ENCODE measurements around the gene POPDC2. TPM values are rescaled to one million over a fixed set of nuclear protein-coding genes. Genes with fewer than 3 reads are reported as not detected.
"Not testable (repeated sequence)": the region's sequence is repeated elsewhere in the genome, so short reads cannot be mapped to it uniquely, and the experiment has no call there.

The POPDC2 gene, protein sequence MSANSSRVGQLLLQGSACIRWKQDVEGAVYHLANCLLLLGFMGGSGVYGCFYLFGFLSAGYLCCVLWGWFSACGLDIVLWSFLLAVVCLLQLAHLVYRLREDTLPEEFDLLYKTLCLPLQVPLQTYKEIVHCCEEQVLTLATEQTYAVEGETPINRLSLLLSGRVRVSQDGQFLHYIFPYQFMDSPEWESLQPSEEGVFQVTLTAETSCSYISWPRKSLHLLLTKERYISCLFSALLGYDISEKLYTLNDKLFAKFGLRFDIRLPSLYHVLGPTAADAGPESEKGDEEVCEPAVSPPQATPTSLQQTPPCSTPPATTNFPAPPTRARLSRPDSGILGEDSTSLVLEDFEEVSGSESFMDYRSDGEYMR
- 0.59 TPM in 1 of 2 replicates, not detected in the other for total RNA-seq (2014; rRNA removed; shearing (Covaris generic))

DNA sequence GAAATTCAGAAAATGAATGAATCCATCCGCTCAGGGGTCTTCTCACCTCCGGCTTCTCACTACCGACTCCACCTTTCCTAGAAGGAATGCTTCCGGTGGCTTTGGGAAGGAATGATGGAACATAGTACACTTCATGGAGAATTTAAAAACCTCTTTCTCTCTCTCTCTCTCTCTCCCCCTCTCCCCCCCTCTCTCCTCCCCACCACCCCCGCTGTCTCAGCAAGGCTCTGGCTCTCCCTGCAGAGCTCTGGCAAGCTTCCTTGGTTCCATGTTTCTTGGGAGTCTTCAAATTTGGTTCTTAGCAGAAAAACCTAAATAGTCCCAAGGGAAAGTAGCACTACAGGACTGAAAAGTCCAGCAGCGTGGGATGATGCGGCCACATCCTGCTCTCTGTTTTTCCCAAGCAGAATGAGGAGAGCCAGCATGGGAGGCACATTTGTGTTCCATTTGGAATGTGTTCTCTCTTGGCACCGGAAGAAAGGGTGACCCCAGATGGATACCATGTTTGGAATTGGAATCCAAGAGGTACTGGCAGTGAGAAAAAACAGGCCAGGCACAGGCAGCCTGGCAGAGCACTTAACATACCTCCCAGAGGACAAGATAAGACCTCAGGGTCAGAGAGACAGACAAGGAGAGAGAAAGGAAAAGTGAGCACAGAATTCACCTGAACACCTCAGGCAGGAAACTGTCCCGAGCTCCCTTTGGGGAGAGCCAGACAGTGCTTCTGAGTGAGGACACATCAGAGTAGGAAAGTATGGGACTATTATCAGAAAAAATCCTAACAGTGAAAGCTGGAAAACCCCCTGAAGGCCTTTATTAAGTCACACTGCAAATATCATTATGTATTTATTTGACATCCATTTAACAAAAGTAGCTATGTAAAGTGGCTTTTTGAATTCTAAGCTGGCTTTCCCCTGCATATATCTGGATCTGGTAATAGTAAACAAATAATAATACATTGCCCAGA, at the start of gene POPDC2:
Gene POPDC2 (minus strand): TSS at position 116 of the 967 bp plus-strand sequence. CDS start 166 bp downstream, outside the sequence.
- H3K27me3 ChIP-seq (ENCODE audit: control insufficient read depth, insufficient read depth, low read length), result no peaks in the 10 kb centered on the region
- no peak for DNase-seq
- H3K36me3 ChIP-seq (replicated peaks; ENCODE audit: control insufficient read depth, insufficient read depth, low read length), result no peaks in the 10 kb centered on the region
- no peak within 1 kb of the TSS for H3K4me3 ChIP-seq (ENCODE audit: insufficient read depth, low read depth, low read length)

DNA sequence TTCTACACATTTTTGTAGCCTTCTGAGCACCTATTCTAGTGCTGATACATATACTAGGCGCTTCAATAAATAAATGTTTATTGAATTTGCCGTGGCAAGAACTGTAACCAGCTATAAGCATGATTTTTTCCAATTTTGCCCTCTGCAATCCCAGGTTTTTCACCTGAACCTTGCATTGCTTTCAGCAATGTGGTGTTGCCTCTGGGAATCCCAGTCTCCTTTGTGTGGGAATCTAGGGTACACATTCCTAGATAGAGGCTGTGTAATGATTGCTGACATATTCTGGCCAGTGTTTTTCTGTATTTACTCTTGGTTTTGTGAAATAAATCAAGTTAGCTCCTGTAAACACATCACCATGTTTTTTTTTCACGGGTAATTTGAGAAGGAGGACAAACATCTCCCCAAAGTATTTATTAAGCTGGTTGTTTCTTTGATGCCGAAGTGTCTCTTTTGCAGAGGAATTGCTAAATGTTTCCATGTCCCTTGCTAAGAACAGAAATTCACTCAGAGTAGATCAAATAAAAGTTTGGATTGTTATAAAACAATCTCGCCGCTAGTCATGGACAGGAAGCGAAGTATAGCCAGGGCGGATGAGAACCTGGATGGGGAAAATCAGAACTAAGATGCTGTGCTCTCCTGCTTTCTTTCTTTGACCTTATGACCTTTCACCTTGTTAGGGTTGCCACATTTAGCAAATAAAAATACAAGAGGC, 43.6 kb upstream of the POPDC2 start:
- Histone ChIP-seq H3K4me3 (ENCODE audit: insufficient read depth, low read depth, low read length) (no peak overlapping the region), H3K36me3 (replicated peaks; ENCODE audit: control insufficient read depth, insufficient read depth, low read length) (no peaks in the 10 kb centered on the region), H3K27me3 (ENCODE audit: control insufficient read depth, insufficient read depth, low read length) (peaks cover 14% of the 10 kb centered on the region)
- DNase-seq, result no peak

DNA sequence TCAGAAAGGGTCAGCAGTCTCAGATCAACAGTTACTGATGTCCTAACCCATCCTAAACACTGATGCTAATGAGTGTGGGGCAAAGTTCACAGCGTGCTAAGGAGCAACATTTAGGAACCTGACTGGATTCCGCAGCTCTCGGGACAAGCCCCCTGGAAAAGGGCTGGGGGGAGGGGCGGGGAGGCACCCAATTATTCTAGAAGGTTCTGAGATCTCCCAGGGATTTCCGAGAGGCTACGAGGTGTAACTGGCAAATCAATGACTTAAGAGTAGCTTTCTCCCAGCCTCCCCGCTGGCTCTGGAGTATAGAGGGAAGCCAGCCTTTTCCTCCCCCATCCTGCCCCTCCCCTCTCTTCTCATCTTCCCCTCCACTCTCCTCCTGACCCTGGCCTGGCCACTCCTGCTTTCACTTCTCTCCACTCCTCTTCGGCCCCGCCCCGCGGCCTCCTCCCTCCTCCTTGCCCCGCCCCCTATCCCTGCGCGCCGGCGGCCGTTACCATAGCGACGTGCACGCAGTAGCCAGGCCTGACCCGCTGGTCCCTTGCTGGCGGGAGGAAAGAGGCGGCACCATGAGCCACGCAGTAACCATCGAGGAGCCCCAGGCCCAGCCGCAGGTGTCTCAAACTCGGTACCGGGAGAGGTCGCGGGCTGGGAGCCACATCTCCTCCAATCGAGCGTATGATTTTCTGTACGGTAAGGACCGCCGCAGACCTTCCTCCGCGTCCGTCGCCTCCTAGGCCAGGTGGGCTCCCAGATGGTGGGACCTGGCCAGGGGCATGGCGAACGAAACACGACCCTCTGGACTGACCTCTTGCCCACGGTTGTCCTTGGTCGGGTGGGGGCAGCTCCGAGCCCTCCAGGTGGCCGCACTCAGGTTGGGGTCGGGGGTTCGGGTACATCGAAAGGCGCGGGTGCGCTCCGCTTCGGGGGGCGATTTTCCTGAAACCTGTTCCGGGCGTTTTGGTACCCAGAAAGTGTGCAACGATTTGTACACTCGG, 42.4 kb upstream of the POPDC2 start, which contains the start of gene CFAP91:
Gene CFAP91 (plus strand): TSS at position 493 of the 998 bp plus-strand sequence. CDS start 77 bp downstream, at position 570.
- Histone ChIP-seq H3K4me3 (ENCODE audit: insufficient read depth, low read depth, low read length) (peak within 1 kb of the TSS; percentile 63), H3K36me3 (replicated peaks; ENCODE audit: control insufficient read depth, insufficient read depth, low read length) (no peaks in the 10 kb centered on the region), H3K27me3 (ENCODE audit: control insufficient read depth, insufficient read depth, low read length) (peaks cover 14% of the 10 kb centered on the region)
- DNase-seq, result peak; percentile 97

- H3K4me3 ChIP-seq (ENCODE audit: insufficient read depth, low read depth, low read length), result no peak overlapping the region
- no peak for DNase-seq
- H3K36me3 ChIP-seq (replicated peaks; ENCODE audit: control insufficient read depth, insufficient read depth, low read length), result no peaks in the 10 kb centered on the region
- H3K27me3 ChIP-seq (ENCODE audit: control insufficient read depth, insufficient read depth, low read length), result peaks cover 14% of the 10 kb centered on the region
Observed at GRCh38 chr3:119700920-119701734, 40.7 kb upstream of the POPDC2 start.

- DNase-seq, result no peak
- H3K4me3 ChIP-seq (ENCODE audit: insufficient read depth, low read depth, low read length), result no peak overlapping the region
- peaks cover 14% of the 10 kb centered on the region for H3K27me3 ChIP-seq (ENCODE audit: control insufficient read depth, insufficient read depth, low read length)
- no peaks in the 10 kb centered on the region for H3K36me3 ChIP-seq (replicated peaks; ENCODE audit: control insufficient read depth, insufficient read depth, low read length)
Observed at GRCh38 chr3:119700269-119700919, 40.0 kb upstream of the POPDC2 start.

- no peak overlapping the region for H3K4me3 ChIP-seq (ENCODE audit: insufficient read depth, low read depth, low read length)
- no peak for DNase-seq
- no peaks in the 10 kb centered on the region for H3K27me3 ChIP-seq (ENCODE audit: control insufficient read depth, insufficient read depth, low read length)
- H3K36me3 ChIP-seq (replicated peaks; ENCODE audit: control insufficient read depth, insufficient read depth, low read length), result no peaks in the 10 kb centered on the region
Observed at GRCh38 chr3:119697394-119697793, 37.0 kb upstream of the POPDC2 start.

- Histone ChIP-seq H3K27me3 (ENCODE audit: control insufficient read depth, insufficient read depth, low read length) (no peaks in the 10 kb centered on the region), H3K4me3 (ENCODE audit: insufficient read depth, low read depth, low read length) (no peak overlapping the region), H3K36me3 (replicated peaks; ENCODE audit: control insufficient read depth, insufficient read depth, low read length) (no peaks in the 10 kb centered on the region)
- no peak for DNase-seq
Observed at GRCh38 chr3:119695480-119695879, 35.1 kb upstream of the POPDC2 start.

DNA sequence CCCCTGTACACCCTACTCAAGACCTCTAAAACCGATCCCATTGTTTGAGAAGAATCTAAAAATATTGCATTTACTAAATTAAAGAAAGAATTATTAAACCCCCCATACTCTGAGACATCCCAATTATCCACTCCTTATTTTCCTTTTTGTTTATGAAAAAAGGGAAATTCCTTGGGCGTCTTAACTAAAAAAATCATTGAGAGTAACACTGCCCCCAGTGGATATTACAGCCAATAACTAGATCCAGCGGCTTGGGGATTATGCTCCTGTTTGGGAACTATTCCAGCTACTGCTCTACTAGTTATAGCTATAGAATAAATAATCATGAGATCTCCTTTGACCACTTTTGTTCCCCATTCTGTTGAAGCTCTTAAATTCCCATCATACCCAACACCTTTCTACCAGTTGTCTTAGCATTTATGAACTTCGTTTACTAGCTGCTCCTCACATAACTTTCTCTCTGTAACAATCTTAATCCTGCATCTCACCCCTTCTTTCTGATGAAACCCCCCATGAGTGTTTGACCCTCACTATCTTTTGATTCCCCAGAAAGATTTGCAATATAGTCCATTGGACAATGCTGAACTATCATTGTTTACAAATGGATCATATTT, 29.8 kb upstream of the POPDC2 start:
- no peaks in the 10 kb centered on the region for H3K36me3 ChIP-seq (replicated peaks; ENCODE audit: control insufficient read depth, insufficient read depth, low read length)
- H3K4me3 ChIP-seq (ENCODE audit: insufficient read depth, low read depth, low read length), result no peak overlapping the region
- DNase-seq, result no peak
- H3K27me3 ChIP-seq (ENCODE audit: control insufficient read depth, insufficient read depth, low read length), result no peaks in the 10 kb centered on the region

DNA sequence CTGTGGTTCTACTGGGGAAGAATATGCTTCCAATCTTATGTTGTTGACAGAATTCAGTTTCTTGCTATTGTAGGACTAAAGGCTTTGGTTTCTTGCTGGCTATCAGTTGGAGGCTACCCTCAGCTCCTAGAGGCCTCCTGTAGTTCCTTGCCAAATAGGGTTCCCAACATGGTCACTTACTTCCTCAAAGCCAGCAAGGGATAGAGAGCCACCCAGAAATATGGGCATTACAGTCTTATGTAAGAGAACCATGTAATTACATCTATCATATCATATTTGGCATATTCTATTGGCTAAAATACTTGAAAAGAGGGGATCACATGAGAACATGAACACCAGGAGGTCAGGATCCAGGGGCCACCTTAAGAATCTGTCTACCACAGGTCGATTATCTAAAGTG, 23.0 kb upstream of the POPDC2 start:
- no peak for DNase-seq
- Histone ChIP-seq H3K36me3 (replicated peaks; ENCODE audit: control insufficient read depth, insufficient read depth, low read length) (no peaks in the 10 kb centered on the region), H3K27me3 (ENCODE audit: control insufficient read depth, insufficient read depth, low read length) (no peaks in the 10 kb centered on the region), H3K4me3 (ENCODE audit: insufficient read depth, low read depth, low read length) (no peak overlapping the region)

GRCh38 chr3:119681279-119681678, 20.9 kb upstream of the POPDC2 start:
- Histone ChIP-seq H3K4me3 (ENCODE audit: insufficient read depth, low read depth, low read length) (no peak overlapping the region), H3K36me3 (replicated peaks; ENCODE audit: control insufficient read depth, insufficient read depth, low read length) (no peaks in the 10 kb centered on the region), H3K27me3 (ENCODE audit: control insufficient read depth, insufficient read depth, low read length) (no peaks in the 10 kb centered on the region)
- no peak for DNase-seq

DNA sequence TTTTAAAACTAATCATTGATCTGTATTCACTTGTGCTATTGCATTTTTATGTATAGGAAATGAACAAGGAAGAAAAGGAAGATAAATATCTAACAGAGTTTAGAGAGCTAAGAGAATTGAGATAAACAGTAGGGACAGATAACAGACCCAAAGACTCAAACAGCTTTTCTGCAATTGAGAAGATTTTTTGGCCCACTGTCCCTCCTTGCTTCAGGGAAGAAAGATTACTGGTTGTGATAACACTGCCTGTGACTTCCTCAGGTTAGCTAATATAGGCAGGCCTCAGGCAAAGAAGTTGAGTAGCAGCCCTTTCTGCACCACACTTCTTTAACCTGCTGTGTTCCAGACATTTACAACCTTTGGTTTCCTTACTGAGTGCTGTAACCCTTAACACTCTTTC, 19.5 kb upstream of the POPDC2 start:
- no peaks in the 10 kb centered on the region for H3K27me3 ChIP-seq (ENCODE audit: control insufficient read depth, insufficient read depth, low read length)
- no peak overlapping the region for H3K4me3 ChIP-seq (ENCODE audit: insufficient read depth, low read depth, low read length)
- no peak for DNase-seq
- no peaks in the 10 kb centered on the region for H3K36me3 ChIP-seq (replicated peaks; ENCODE audit: control insufficient read depth, insufficient read depth, low read length)

- H3K36me3 ChIP-seq (replicated peaks; ENCODE audit: control insufficient read depth, insufficient read depth, low read length); DNase-seq; H3K27me3 ChIP-seq (ENCODE audit: control insufficient read depth, insufficient read depth, low read length); H3K4me3 ChIP-seq (ENCODE audit: insufficient read depth, low read depth, low read length): not testable (repeated sequence)
Observed at GRCh38 chr3:119678209-119678608, 17.8 kb upstream of the POPDC2 start.
